ENCODE data around the gene NDUFA8.

GRCh38 chr9:122192914-122193525 is 33.4 kb upstream of the NDUFA8 start:
- TF ChIP-seq, protein P1, sequence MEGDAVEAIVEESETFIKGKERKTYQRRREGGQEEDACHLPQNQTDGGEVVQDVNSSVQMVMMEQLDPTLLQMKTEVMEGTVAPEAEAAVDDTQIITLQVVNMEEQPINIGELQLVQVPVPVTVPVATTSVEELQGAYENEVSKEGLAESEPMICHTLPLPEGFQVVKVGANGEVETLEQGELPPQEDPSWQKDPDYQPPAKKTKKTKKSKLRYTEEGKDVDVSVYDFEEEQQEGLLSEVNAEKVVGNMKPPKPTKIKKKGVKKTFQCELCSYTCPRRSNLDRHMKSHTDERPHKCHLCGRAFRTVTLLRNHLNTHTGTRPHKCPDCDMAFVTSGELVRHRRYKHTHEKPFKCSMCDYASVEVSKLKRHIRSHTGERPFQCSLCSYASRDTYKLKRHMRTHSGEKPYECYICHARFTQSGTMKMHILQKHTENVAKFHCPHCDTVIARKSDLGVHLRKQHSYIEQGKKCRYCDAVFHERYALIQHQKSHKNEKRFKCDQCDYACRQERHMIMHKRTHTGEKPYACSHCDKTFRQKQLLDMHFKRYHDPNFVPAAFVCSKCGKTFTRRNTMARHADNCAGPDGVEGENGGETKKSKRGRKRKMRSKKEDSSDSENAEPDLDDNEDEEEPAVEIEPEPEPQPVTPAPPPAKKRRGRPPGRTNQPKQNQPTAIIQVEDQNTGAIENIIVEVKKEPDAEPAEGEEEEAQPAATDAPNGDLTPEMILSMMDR (IDR thresholded peaks at IDR 0.05; ENCODE audit: low read length), result no peak
- TF ChIP-seq EZH2 (IDR thresholded peaks at IDR 0.05; ENCODE audit: borderline replicate concordance, low read length), result no peak
